ENCODE data around the gene MALSU1. TPM values are rescaled to one million over a fixed set of nuclear protein-coding genes. Genes with fewer than 3 reads are reported as not detected.

The MALSU1 gene
- polyA plus RNA-seq, 1 of the 3 experiments (the other 2 are of a cell fraction) = 102 TPM

- Histone ChIP-seq H3K9ac (no peak overlapping the region), H3K27ac (ENCODE audit: low read depth in 2 of 2, low read length in 1 of 2) (no peak overlapping the region), H3K79me2 (ENCODE audit: insufficient read depth) (no peaks in the 10 kb centered on the region), H3K27me3 (ENCODE audit: insufficient read depth) (no peaks in the 10 kb centered on the region), H2AFZ (ENCODE audit: low read depth) (no peak overlapping the region), H3K4me3 (ENCODE audit: low read depth in 2 of 2, low read length in 1 of 2) (no peak overlapping the region), H3K4me1 (ENCODE audit: control insufficient read depth in 1 of 2, insufficient read depth in 2 of 2, low read depth in 1 of 2, low read length in 1 of 2) (peaks cover 5 to 9% of the 10 kb centered on the region in 2 experiments), H3K36me3 (replicated peaks in 1 of 2; ENCODE audit: control insufficient read depth in 1 of 2, insufficient read depth in 2 of 2, low read length in 1 of 2) (no peaks in the 10 kb centered on the region), H4K20me1 (ENCODE audit: insufficient read depth) (no peaks in the 10 kb centered on the region), H3K9me2 (no peaks in the 10 kb centered on the region), H3F3A (replicated peaks; ENCODE audit: insufficient read depth) (no peaks in the 10 kb centered on the region), H3K4me2 (no peak overlapping the region), H3K9me3 (no peaks in the 10 kb centered on the region)
- ChIA-PET CTCF (interaction anchor here (0.6 to 18.9 kb wide), 42 partner anchors 12 to 270 kb away, joined by 3 to 359 read pairs (median 4); partner anchors contain the start of genes GPNMB, MALSU1 and NUP42), POLR2A (no interaction called here)
- WGBS (ENCODE audit: low lambda C conversion rate) = 89% methylated on average over 3 of the region's 3 CpGs
- TF ChIP-seq, protein P1, sequence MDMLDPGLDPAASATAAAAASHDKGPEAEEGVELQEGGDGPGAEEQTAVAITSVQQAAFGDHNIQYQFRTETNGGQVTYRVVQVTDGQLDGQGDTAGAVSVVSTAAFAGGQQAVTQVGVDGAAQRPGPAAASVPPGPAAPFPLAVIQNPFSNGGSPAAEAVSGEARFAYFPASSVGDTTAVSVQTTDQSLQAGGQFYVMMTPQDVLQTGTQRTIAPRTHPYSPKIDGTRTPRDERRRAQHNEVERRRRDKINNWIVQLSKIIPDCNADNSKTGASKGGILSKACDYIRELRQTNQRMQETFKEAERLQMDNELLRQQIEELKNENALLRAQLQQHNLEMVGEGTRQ (IDR thresholded peaks at IDR 0.05; ENCODE audit: borderline replicate concordance, low read depth, low read length) = no peak
- TF ChIP-seq RAD21 (IDR thresholded peaks at IDR 0.05; ENCODE audit: low read length) (no peak), EP300 (IDR thresholded peaks at IDR 0.05; ENCODE audit: borderline replicate concordance in 1 of 2, low read depth in 1 of 2, low read length in 1 of 2) (no peak), TCF12 (IDR thresholded peaks at IDR 0.05) (no peak)
- no peak for DNase-seq
Observed at GRCh38 chr7:23276947-23277346, 22.2 kb upstream of the MALSU1 start.

GRCh38 chr7:23277359-23277989 is 21.7 kb upstream of the MALSU1 start:
- Histone ChIP-seq H3F3A (replicated peaks; ENCODE audit: insufficient read depth) (no peaks in the 10 kb centered on the region), H3K4me3 (ENCODE audit: low read depth in 2 of 2, low read length in 1 of 2) (no peak overlapping the region), H3K9me3 (no peaks in the 10 kb centered on the region), H3K4me1 (ENCODE audit: control insufficient read depth in 1 of 2, insufficient read depth in 2 of 2, low read depth in 1 of 2, low read length in 1 of 2) (peaks cover 5 to 9% of the 10 kb centered on the region in 2 experiments), H3K27me3 (ENCODE audit: insufficient read depth) (no peaks in the 10 kb centered on the region), H3K9ac (no peak overlapping the region), H3K9me2 (no peaks in the 10 kb centered on the region), H2AFZ (ENCODE audit: low read depth) (no peak overlapping the region), H3K79me2 (ENCODE audit: insufficient read depth) (no peaks in the 10 kb centered on the region), H4K20me1 (ENCODE audit: insufficient read depth) (no peaks in the 10 kb centered on the region), H3K36me3 (replicated peaks in 1 of 2; ENCODE audit: control insufficient read depth in 1 of 2, insufficient read depth in 2 of 2, low read length in 1 of 2) (no peaks in the 10 kb centered on the region), H3K27ac (ENCODE audit: low read depth in 2 of 2, low read length in 1 of 2) (no peak overlapping the region), H3K4me2 (no peak overlapping the region)
- CTCF ChIA-PET = interaction anchor here (0.6 to 18.9 kb wide), 41 partner anchors 11 to 269 kb away, joined by 3 to 359 read pairs (median 4); partner anchors contain the start of genes GPNMB, MALSU1 and NUP42
- peak; percentile 75 for DNase-seq
- 35% methylated on average over 6 of the region's 6 CpGs for WGBS (ENCODE audit: low lambda C conversion rate)
- TF ChIP-seq, protein P2, sequence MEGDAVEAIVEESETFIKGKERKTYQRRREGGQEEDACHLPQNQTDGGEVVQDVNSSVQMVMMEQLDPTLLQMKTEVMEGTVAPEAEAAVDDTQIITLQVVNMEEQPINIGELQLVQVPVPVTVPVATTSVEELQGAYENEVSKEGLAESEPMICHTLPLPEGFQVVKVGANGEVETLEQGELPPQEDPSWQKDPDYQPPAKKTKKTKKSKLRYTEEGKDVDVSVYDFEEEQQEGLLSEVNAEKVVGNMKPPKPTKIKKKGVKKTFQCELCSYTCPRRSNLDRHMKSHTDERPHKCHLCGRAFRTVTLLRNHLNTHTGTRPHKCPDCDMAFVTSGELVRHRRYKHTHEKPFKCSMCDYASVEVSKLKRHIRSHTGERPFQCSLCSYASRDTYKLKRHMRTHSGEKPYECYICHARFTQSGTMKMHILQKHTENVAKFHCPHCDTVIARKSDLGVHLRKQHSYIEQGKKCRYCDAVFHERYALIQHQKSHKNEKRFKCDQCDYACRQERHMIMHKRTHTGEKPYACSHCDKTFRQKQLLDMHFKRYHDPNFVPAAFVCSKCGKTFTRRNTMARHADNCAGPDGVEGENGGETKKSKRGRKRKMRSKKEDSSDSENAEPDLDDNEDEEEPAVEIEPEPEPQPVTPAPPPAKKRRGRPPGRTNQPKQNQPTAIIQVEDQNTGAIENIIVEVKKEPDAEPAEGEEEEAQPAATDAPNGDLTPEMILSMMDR (IDR thresholded peaks at IDR 0.05) = peak; percentile 97
- TF ChIP-seq SMC3 (IDR thresholded peaks at IDR 0.05; ENCODE audit: low read depth, low read length) (peak; percentile 81), RCOR1 (IDR thresholded peaks at IDR 0.05; ENCODE audit: low read length) (no peak), CHD2 (IDR thresholded peaks at IDR 0.05; ENCODE audit: low read length, partially characterized antibody) (no peak), NRF1 (IDR thresholded peaks at IDR 0.05; ENCODE audit: low read depth, low read length) (no peak), RAD21 (IDR thresholded peaks at IDR 0.05; ENCODE audit: low read length) (peak; percentile 95), FOXM1 (IDR thresholded peaks at IDR 0.05; ENCODE audit: low read depth) (no peak), ELF1 (IDR thresholded peaks at IDR 0.05) (no peak), MXI1 (IDR thresholded peaks at IDR 0.05; ENCODE audit: low read depth, low read length) (no peak), FOSL2 (IDR thresholded peaks at IDR 0.05; ENCODE audit: borderline replicate concordance, low read depth) (no peak), NFIC (IDR thresholded peaks at IDR 0.05; ENCODE audit: borderline replicate concordance) (no peak), TEAD4 (IDR thresholded peaks at IDR 0.05; ENCODE audit: borderline replicate concordance, insufficient read depth) (no peak), RXRA (IDR thresholded peaks at IDR 0.05; ENCODE audit: borderline replicate concordance, low read depth) (no peak)
- TF ChIP-seq, protein P3, sequence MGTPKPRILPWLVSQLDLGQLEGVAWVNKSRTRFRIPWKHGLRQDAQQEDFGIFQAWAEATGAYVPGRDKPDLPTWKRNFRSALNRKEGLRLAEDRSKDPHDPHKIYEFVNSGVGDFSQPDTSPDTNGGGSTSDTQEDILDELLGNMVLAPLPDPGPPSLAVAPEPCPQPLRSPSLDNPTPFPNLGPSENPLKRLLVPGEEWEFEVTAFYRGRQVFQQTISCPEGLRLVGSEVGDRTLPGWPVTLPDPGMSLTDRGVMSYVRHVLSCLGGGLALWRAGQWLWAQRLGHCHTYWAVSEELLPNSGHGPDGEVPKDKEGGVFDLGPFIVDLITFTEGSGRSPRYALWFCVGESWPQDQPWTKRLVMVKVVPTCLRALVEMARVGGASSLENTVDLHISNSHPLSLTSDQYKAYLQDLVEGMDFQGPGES (IDR thresholded peaks at IDR 0.05; ENCODE audit: low read depth, low read length) = no peak
- TF ChIP-seq, protein P4, sequence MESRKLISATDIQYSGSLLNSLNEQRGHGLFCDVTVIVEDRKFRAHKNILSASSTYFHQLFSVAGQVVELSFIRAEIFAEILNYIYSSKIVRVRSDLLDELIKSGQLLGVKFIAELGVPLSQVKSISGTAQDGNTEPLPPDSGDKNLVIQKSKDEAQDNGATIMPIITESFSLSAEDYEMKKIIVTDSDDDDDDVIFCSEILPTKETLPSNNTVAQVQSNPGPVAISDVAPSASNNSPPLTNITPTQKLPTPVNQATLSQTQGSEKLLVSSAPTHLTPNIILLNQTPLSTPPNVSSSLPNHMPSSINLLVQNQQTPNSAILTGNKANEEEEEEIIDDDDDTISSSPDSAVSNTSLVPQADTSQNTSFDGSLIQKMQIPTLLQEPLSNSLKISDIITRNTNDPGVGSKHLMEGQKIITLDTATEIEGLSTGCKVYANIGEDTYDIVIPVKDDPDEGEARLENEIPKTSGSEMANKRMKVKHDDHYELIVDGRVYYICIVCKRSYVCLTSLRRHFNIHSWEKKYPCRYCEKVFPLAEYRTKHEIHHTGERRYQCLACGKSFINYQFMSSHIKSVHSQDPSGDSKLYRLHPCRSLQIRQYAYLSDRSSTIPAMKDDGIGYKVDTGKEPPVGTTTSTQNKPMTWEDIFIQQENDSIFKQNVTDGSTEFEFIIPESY (IDR thresholded peaks at IDR 0.05; ENCODE audit: borderline replicate concordance, low read depth) = no peak
- TF ChIP-seq, protein P5, sequence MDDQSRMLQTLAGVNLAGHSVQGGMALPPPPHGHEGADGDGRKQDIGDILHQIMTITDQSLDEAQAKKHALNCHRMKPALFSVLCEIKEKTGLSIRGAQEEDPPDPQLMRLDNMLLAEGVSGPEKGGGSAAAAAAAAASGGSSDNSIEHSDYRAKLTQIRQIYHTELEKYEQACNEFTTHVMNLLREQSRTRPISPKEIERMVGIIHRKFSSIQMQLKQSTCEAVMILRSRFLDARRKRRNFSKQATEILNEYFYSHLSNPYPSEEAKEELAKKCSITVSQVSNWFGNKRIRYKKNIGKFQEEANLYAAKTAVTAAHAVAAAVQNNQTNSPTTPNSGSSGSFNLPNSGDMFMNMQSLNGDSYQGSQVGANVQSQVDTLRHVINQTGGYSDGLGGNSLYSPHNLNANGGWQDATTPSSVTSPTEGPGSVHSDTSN (IDR thresholded peaks at IDR 0.05) = no peak
- POLR2A ChIA-PET = interaction anchor here (0.6 kb wide), 2 partner anchors 17 to 214 kb away, joined by 3 read pairs; no protein-coding TSS in a partner anchor
